Measurements from ENCODE around the gene FXYD3.

FXYD3 gene

DNA sequence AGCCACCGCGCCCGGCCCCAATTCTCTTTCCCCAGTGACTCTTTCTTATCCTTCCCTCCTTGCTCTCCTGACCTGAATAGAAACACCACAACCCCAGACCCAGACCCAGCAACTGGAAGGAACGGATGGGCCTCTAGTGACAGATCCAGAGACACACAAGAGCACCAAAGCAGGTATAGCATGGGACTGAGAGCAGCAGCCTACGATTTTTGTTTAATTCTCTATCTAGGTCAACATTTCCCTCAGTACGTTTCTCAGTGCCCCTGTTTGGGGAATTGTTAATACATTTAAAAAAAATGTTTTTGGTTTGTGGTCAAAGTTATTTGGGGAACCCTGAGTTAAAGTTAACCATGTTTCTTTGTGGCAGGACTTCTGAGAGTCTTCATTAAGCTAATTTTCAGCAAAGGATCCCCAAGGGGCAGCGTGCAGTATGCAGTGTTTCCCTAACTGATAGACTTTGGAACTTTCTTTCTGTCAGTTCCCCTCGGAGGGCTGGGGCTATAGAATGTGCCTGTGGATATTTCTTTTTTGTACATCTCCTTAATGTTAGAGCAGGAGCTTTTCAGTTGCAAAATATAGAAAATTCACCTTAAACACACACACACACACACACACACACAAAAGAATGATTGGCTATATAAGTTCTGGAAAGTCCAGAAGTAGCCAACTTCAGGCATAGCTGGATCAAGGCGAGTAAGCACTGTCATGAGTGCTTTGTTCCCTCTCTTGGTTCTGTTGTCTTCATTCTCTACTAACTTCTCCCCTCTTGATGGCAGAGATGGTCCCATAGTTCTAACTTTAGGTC lies 45.2 kb downstream of the FXYD3 start:
- no peak for DNase-seq
- H3K27ac ChIP-seq (ENCODE audit: insufficient read depth, low read length, poor library complexity, severe bottlenecking): no peak overlapping the region
- peaks cover 5% of the 10 kb centered on the region for H3K9me3 ChIP-seq (ENCODE audit: control insufficient read depth, low read length)
- H3K4me1 ChIP-seq (ENCODE audit: control insufficient read depth, insufficient read depth, low read length, poor library complexity, severe bottlenecking): peaks cover 19% of the 10 kb centered on the region
- H3K4me3 ChIP-seq (ENCODE audit: insufficient read depth, low read depth, low read length, poor library complexity, severe bottlenecking): no peak overlapping the region
- no peaks in the 10 kb centered on the region for H3K27me3 ChIP-seq (replicated peaks; ENCODE audit: control insufficient read depth, insufficient read depth, low read length, poor library complexity, severe bottlenecking)
- H3K36me3 ChIP-seq (ENCODE audit: control insufficient read depth, insufficient read depth, low read length): peaks cover 96% of the 10 kb centered on the region

DNA sequence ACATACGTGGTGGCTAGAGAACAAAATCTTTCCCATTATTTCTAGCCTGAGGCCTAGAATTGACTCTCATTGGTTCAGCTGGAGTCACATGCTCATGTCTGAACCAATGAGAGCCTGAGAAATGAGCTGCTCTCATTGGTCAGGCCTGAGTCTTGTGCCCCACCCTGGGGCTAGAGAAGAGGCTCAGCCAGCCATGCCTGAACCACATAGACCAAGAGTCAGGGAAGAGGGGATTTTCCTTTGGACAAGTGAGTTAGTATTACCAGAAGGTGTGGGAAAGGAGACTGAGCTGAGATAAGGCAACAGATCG lies 45.8 kb downstream of the FXYD3 start:
- peaks cover 96% of the 10 kb centered on the region for H3K36me3 ChIP-seq (ENCODE audit: control insufficient read depth, insufficient read depth, low read length)
- H3K9me3 ChIP-seq (ENCODE audit: control insufficient read depth, low read length): peaks cover 10% of the 10 kb centered on the region
- H3K4me3 ChIP-seq (ENCODE audit: insufficient read depth, low read depth, low read length, poor library complexity, severe bottlenecking): no peak overlapping the region
- H3K27ac ChIP-seq (ENCODE audit: insufficient read depth, low read length, poor library complexity, severe bottlenecking): no peak overlapping the region
- no peak for DNase-seq
- H3K4me1 ChIP-seq (ENCODE audit: control insufficient read depth, insufficient read depth, low read length, poor library complexity, severe bottlenecking): peaks cover 14% of the 10 kb centered on the region
- H3K27me3 ChIP-seq (replicated peaks; ENCODE audit: control insufficient read depth, insufficient read depth, low read length, poor library complexity, severe bottlenecking): no peaks in the 10 kb centered on the region

DNA sequence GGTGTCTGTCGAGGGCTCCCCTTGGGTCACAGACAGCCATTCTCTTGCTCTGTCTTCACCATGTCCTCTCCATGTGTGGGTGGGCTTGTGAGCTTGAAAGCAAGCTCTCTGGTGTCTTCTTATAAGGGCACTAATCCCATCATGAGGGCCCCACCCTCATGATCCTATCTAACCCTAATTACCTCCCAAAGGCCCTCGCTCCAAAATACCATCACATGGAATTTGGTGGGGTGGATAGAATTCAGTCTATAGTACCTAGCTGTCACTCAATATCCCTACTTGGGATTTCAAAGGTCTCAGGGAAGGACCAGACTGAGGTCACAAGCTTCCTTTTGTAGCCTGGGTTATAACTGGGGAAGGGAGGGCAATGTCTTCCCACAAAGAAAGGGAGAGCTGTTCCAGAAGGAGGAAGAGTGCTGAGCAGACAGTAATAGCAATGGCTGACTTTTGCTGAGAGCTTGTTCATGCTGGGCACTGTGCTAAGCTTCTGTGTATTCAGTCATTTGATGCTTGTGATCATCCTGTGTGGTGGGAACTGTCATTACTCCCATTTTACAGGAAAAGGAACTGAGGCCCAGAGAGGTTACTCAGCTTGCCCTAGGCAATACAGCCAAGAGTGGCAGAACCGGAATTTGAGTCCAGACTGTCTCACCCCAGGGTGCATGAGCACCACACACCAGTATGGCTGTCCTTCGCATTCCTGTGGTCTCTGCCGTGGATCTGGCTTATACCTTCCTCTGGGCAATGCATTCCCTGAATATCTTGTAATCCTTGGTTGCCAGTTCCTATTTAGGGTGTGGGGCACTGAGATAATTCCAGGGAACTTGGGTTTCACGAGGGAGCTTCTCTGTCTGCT lies 47.1 kb downstream of the FXYD3 start:
- H3K4me1 ChIP-seq (ENCODE audit: control insufficient read depth, insufficient read depth, low read length, poor library complexity, severe bottlenecking): peaks cover 17% of the 10 kb centered on the region
- no peak overlapping the region for H3K4me3 ChIP-seq (ENCODE audit: insufficient read depth, low read depth, low read length, poor library complexity, severe bottlenecking)
- peak overlapping the region; percentile 12 for H3K27ac ChIP-seq (ENCODE audit: insufficient read depth, low read length, poor library complexity, severe bottlenecking)
- no peak for DNase-seq
- H3K27me3 ChIP-seq (replicated peaks; ENCODE audit: control insufficient read depth, insufficient read depth, low read length, poor library complexity, severe bottlenecking): no peaks in the 10 kb centered on the region
- H3K36me3 ChIP-seq (ENCODE audit: control insufficient read depth, insufficient read depth, low read length): peaks cover 93% of the 10 kb centered on the region
- peaks cover 10% of the 10 kb centered on the region for H3K9me3 ChIP-seq (ENCODE audit: control insufficient read depth, low read length)

DNA sequence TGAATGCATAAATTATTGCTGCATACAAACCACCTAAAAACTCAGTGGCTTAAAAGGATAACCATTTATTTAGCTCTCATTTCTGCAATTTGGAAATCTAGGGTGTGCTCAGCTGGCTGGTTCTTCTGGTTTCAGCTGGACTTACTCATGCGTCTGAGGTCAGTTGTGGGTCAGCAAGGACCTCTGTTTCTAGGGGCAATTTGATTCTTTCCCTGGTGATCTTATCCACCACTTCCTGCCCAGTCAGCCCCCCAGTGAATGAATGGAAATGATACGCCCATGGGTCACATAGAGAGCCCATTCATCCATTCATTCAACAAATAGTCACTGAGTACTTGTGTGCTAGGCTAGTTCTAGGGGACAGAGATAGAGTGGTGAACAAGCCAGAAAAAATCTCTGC lies 48.8 kb downstream of the FXYD3 start:
- DNase-seq: no peak
- Histone ChIP-seq H3K9me3 (ENCODE audit: control insufficient read depth, low read length) (peaks cover 10% of the 10 kb centered on the region), H3K27ac (ENCODE audit: insufficient read depth, low read length, poor library complexity, severe bottlenecking) (no peak overlapping the region), H3K4me1 (ENCODE audit: control insufficient read depth, insufficient read depth, low read length, poor library complexity, severe bottlenecking) (peaks cover 18% of the 10 kb centered on the region), H3K27me3 (replicated peaks; ENCODE audit: control insufficient read depth, insufficient read depth, low read length, poor library complexity, severe bottlenecking) (no peaks in the 10 kb centered on the region), H3K4me3 (ENCODE audit: insufficient read depth, low read depth, low read length, poor library complexity, severe bottlenecking) (no peak overlapping the region), H3K36me3 (ENCODE audit: control insufficient read depth, insufficient read depth, low read length) (peaks cover 89% of the 10 kb centered on the region)

DNA sequence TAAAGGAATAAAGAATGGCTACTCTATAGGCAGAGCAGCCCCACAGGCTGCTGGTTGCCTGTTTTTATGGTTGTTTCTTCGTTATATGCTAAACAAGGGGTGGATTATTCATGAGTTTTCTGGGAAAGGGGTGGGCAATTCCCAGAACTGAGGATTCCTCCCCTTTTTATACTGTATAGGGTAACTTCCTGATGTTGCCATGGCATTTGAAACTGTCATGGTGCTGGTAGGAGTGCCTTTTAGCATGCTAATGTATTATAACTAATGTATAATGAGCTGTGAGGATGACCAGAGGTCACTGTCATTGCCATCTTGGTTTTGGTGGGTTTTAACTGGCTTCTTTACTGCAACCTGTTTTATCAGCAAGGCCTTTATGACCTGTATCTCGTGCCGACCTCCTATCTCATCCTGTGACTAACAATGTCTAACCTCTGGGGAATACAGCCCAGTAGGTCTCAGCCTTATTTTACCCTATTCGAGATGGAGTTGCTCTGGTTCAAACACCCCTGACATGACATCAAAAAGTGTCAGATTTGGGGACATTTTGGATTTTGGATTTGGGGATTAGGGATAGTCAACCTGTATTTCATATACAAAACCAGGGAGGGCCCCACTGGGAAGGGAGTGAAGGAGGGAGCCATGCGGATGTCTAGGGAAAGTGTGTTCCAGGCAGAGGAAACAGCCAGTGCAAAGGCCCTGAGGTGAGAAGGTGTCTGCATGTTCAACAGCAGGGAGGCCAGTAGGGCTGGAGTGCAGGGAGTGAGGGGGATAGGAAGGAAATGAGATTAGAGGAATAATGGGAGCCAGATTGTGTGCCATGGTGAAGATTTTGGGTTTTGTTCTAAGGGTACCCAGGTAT lies 49.8 kb downstream of the FXYD3 start:
- H3K4me3 ChIP-seq (ENCODE audit: insufficient read depth, low read depth, low read length, poor library complexity, severe bottlenecking): no peak overlapping the region
- no peak overlapping the region for H3K27ac ChIP-seq (ENCODE audit: insufficient read depth, low read length, poor library complexity, severe bottlenecking)
- H3K36me3 ChIP-seq (ENCODE audit: control insufficient read depth, insufficient read depth, low read length): peaks cover 89% of the 10 kb centered on the region
- peaks cover 18% of the 10 kb centered on the region for H3K4me1 ChIP-seq (ENCODE audit: control insufficient read depth, insufficient read depth, low read length, poor library complexity, severe bottlenecking)
- H3K27me3 ChIP-seq (replicated peaks; ENCODE audit: control insufficient read depth, insufficient read depth, low read length, poor library complexity, severe bottlenecking): no peaks in the 10 kb centered on the region
- DNase-seq: no peak
- peaks cover 10% of the 10 kb centered on the region for H3K9me3 ChIP-seq (ENCODE audit: control insufficient read depth, low read length)

DNA sequence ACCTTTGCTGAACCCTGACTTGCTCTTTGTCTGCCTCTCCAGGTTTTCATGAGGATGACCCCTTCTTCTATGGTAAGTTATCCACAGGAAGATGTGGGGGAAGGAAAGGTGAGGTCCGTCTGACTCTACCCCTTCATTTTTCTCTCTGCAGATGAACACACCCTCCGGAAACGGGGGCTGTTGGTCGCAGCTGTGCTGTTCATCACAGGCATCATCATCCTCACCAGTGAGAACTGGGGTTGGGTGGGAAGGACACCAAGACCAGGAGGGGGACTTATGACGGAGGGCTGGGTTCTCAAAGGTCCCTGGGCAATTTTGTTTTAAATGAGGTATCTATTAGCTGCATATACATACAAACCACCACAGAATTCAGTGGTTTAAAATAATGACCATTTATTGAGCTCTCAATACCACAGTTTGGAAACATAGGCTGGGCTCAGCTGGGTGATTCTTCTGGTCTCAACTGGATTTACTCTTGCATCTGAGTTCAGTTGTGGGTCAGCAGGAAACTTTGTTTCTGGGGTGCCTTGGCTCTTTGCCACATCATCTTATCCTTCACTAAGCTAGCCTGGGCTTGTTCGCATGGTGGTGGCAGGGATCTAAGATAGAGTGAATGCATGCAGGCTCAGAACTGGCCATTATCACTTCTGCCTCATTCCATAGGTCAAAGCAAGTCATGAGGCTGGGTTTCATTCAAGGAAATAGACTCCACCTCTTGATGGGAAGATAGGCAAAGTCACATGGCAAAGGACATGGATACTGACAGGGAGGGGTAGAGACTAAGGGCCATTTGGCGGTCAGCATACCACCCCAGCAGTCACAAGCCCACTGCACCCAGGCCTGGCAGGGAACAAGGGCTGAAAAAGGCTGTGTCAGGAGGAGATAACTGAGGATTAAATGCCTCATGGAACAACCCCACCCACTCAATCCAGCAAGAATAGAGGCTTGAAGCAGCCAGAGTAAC lies 50.8 kb downstream of the FXYD3 start:
- Histone ChIP-seq H3K27me3 (replicated peaks; ENCODE audit: control insufficient read depth, insufficient read depth, low read length, poor library complexity, severe bottlenecking) (no peaks in the 10 kb centered on the region), H3K36me3 (ENCODE audit: control insufficient read depth, insufficient read depth, low read length) (peaks cover 82% of the 10 kb centered on the region), H3K4me3 (ENCODE audit: insufficient read depth, low read depth, low read length, poor library complexity, severe bottlenecking) (no peak overlapping the region), H3K27ac (ENCODE audit: insufficient read depth, low read length, poor library complexity, severe bottlenecking) (peak overlapping the region; percentile 29), H3K4me1 (ENCODE audit: control insufficient read depth, insufficient read depth, low read length, poor library complexity, severe bottlenecking) (peaks cover 18% of the 10 kb centered on the region), H3K9me3 (ENCODE audit: control insufficient read depth, low read length) (peaks cover 10% of the 10 kb centered on the region)
- DNase-seq: no peak

DNA sequence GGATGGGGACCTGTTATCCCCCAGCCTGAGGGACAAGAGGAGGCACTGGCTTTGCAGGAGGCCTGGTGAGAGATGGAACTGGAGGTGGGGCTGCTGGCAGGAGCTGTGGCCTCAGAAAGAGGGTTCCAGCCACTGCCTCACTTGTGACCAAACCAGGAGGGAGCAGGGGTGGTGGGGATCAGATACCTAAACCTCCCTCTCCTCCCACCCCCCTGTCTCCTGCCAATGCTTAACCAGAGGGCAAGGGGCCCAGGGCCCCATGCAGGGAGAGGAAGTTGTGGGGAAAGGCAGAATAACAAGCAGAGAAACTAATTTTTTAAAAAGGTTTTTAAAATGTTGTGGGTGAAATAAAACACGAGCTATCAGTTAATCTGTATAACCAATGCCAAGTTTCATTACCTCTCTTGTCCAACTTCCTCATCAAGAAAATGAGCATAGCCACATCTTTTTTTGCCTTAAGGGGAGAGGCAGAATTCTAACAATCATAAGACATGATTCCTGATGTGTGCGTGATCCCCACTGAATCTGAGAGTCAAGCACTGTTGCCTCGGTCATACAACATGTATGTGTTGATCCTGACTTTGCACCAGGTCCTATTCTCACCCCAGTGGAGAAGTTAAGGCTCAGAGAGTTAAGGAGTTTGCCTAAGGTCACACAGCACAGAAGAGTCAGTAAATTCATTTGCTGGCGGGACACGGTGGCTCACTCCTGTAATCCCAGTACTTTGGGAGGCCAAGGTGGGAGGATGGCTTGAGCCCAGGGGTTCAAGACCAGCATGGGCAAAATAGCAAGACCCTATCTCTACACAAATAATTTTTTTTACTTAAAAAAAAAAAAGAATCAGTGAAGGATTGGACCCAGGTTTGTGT lies 51.9 kb downstream of the FXYD3 start:
- Histone ChIP-seq H3K4me1 (ENCODE audit: control insufficient read depth, insufficient read depth, low read length, poor library complexity, severe bottlenecking) (peaks cover 25% of the 10 kb centered on the region), H3K9me3 (ENCODE audit: control insufficient read depth, low read length) (peaks cover 10% of the 10 kb centered on the region), H3K27ac (ENCODE audit: insufficient read depth, low read length, poor library complexity, severe bottlenecking) (peak overlapping the region; percentile 29), H3K4me3 (ENCODE audit: insufficient read depth, low read depth, low read length, poor library complexity, severe bottlenecking) (no peak overlapping the region), H3K36me3 (ENCODE audit: control insufficient read depth, insufficient read depth, low read length) (peaks cover 73% of the 10 kb centered on the region), H3K27me3 (replicated peaks; ENCODE audit: control insufficient read depth, insufficient read depth, low read length, poor library complexity, severe bottlenecking) (no peaks in the 10 kb centered on the region)
- no peak for DNase-seq

DNA sequence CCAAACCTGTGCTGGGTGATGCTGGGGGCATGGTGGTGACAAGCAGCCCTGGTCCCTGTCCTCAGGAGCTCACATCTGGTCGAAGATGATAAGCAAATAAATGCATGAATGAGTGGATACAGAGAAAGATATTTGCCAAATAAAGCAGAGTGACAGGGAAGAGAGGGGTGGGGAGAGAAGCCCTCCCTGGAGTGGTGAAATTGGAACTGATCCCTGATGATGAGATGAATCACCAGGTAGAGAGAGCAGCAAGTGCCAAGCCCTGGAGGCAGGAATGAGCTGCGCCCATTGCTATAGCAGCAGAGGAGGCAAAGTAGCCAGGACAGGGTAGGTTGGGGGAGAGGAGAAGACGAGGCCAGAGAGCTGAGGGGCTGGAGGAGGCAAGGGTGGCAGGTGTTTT lies 52.6 kb downstream of the FXYD3 start:
- H3K9me3 ChIP-seq (ENCODE audit: control insufficient read depth, low read length): peaks cover 10% of the 10 kb centered on the region
- no peaks in the 10 kb centered on the region for H3K27me3 ChIP-seq (replicated peaks; ENCODE audit: control insufficient read depth, insufficient read depth, low read length, poor library complexity, severe bottlenecking)
- no peak for DNase-seq
- peak overlapping the region; percentile 29 for H3K27ac ChIP-seq (ENCODE audit: insufficient read depth, low read length, poor library complexity, severe bottlenecking)
- peaks cover 25% of the 10 kb centered on the region for H3K4me1 ChIP-seq (ENCODE audit: control insufficient read depth, insufficient read depth, low read length, poor library complexity, severe bottlenecking)
- H3K36me3 ChIP-seq (ENCODE audit: control insufficient read depth, insufficient read depth, low read length): peaks cover 70% of the 10 kb centered on the region
- H3K4me3 ChIP-seq (ENCODE audit: insufficient read depth, low read depth, low read length, poor library complexity, severe bottlenecking): no peak overlapping the region
